HG03135 (cell line): ENCODE measurements around the gene KRTAP9-7.
"Not testable (repeated sequence)": the region's sequence is repeated elsewhere in the genome, so short reads cannot be mapped to it uniquely, and the experiment has no call there.

Experiments used
- ATAC-seq: cut with Tn5 transposase; IDR thresholded peaks from one replicate; pipeline ENCODE4 v1.9.1; 2021; ENCODE audit warnings: mild to moderate bottlenecking, moderate library complexity; ENCODE audit not compliant: unreplicated experiment

KRTAP9-7 gene

GRCh38 chr17:41275648-41276190 lies at the start of gene KRTAP9-7:
Gene KRTAP9-7 (plus strand): TSS chr17:41275698. CDS start chr17:41275698, 0 bp downstream.
- not testable (repeated sequence) for ATAC-seq

GRCh38 chr17:41226051-41226450 lies 49.4 kb upstream of the KRTAP9-7 start:
- no peak for ATAC-seq

- not testable (repeated sequence) for ATAC-seq
Measured at GRCh38 chr17:41226598-41227095, 48.9 kb upstream of the KRTAP9-7 start, which contains the start of gene KRTAP9-2. Gene KRTAP9-2 (plus strand): TSS chr17:41226648. CDS start chr17:41226655, 7 bp downstream.

DNA sequence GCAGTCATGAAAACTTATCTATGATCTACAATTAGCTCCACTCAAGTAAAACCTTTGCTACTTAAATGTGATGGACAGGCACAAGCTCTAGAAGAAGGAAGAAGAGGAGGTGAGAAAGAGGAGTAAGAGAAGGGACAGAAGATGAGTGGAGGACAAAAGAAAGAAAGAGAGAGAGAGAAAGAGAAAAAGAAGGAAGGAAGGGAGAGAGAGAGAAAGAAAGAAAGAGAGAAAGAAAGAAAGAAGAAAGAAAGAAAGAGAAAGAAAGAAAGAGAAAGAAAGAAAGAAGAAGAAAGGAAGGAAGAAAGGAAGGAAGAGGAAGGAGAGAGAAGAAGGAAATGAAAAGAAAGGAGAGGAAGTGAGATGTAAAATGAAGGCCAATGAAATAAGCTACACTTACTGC lies 45.4 kb upstream of the KRTAP9-7 start:
- no peak for ATAC-seq

- ATAC-seq = no peak
Measured at GRCh38 chr17:41231731-41232130, 43.8 kb upstream of the KRTAP9-7 start.

- not testable (repeated sequence) for ATAC-seq
Measured at GRCh38 chr17:41232399-41233105, 42.9 kb upstream of the KRTAP9-7 start, which contains the start of gene KRTAP9-3. Gene KRTAP9-3 (plus strand): TSS chr17:41232449. CDS start chr17:41232502, 53 bp downstream.

DNA sequence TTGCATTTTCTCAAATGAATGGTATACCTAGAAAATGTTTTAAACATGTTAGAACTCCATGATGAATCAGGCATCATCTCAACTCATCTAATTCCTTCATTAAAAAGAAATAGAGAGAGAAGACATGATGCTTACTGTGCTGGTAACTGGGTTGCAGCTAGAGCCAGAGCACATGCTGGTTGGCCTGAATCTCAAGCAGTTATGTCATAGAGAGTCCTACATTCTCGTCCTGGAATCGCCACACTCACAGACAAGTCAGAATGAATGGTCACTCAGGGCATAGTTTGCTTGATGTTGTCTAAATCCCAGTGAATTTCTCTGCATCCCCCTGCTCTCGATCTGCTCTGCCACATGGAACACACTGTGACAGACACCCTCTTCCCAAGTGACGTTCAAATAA lies 38.4 kb upstream of the KRTAP9-7 start:
- not testable (repeated sequence) for ATAC-seq

GRCh38 chr17:41237949-41238437 lies 37.5 kb upstream of the KRTAP9-7 start, which contains the start of gene KRTAP9-8:
Gene KRTAP9-8 (plus strand): TSS chr17:41237999. CDS start chr17:41238052, 53 bp downstream.
- not testable (repeated sequence) for ATAC-seq

DNA sequence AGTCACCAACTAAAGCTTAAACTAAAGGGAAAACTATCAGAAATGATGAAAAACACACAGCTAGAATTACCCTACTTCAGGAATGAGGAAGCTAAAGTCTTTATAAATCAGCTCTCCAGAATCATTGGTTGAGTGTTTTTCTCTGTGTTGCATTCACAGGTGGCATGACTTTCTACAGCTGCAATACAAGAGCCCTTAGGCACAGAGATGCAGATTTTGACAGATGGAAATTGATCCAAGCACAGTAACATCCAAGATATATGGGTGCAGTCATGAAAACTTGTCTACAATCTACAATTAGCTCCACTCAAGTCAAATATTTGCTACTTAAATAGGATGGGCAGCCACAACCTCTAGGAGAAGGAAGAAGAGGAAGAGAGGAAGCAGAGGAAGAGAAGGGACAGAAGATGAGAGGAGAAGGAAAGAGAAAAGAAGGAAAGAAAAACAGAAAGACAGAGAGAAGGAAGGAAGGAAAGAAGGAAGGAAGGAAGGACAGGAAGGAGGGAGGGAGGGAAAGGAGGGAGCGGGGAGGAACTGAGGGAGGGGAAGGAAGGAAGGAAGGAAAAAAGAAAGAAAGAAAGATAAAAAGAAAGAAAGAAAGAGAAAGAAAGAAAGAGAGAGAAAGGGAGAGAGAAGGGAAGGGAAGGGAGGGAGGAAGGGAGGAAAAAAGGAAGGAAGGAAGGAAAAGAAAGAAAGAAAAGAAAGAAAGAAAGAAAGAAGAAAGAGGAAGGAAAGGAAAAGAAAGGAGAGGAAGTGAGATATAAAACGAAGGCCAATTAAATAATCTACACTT lies 28.3 kb upstream of the KRTAP9-7 start:
- ATAC-seq = not testable (repeated sequence)

DNA sequence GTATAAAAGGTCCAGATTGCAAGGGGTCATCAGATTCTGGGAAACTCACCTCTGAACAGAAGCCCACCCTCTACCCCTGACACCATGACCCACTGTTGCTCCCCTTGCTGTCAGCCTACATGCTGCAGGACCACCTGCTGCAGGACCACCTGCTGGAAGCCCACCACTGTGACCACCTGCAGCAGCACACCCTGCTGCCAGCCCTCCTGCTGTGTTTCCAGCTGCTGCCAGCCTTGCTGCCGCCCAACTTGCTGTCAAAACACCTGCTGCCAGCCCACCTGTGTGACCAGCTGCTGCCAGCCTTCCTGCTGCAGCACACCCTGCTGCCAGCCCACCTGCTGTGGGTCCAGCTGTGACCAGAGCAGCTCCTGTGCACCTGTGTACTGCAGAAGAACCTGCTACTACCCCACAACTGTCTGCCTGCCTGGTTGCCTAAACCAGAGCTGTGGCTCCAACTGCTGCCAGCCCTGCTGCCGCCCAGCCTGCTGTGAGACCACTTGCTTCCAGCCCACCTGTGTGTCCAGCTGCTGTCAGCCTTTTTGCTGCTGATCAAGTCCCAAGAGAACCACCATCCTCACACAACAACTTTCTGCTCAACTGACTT lies 25.8 kb upstream of the KRTAP9-7 start, which contains the start of gene KRTAP9-4:
Gene KRTAP9-4 (plus strand): TSS at position 51 of the 604 bp plus-strand sequence. CDS start 34 bp downstream, at position 85.
- ATAC-seq = not testable (repeated sequence)

- ATAC-seq = no peak
Measured at GRCh38 chr17:41251261-41251660, 24.2 kb upstream of the KRTAP9-7 start.

DNA sequence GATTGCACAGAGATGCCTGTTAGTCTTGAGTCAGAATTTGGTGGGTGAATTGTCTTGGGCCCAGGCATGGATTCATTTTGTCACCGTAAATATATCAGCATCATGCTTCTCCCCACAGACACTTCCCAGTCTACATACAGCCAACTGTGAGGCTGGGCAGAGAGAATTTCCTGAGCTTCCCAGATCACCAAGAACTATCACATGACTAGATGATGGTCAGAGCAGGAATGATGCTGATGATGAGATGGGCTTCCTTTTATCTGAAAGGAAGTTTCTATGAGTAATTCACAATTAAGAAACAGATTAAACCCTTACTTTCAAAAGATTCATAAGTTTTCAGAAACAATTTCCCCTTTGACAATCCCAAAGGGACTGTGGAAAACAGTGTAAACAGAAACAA lies 20.6 kb upstream of the KRTAP9-7 start:
- ATAC-seq = no peak

DNA sequence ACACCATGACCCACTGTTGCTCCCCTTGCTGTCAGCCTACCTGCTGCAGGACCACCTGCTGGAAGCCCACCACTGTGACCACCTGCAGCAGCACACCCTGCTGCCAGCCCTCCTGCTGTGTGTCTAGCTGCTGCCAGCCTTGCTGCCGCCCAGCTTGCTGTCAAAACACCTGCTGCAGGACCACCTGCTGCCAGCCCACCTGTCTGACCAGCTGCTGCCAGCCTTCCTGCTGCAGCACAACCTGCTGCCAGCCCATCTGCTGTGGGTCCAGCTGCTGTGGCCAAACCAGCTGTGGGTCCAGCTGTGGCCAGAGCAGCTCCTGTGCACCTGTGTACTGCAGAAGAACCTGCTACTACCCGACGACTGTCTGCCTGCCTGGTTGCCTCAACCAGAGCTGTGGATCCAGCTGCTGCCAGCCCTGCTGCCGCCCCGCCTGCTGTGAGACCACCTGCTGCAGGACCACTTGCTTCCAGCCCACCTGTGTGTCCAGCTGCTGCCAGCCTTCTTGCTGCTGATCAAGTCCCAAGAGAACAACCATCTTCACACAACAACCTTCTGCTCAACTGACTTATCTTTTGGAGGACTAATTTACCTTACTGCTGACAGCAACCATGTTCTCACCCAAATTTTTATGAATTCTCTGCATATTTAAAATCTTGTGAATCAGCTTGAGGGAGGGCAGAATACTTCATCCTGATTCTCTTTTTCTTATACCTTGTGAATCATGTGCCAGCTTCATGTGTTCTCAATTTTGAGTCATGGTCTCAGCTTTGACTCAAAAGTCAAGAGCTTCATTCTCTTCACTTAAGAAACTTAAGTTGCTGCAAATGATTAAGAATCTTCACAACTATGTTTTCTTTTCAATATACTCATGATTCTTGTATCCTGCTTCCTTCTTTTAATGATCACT lies 19.9 kb upstream of the KRTAP9-7 start, which contains the start of gene KRTAP9-9:
Gene KRTAP9-9 (plus strand): TSS at position 4 of the 910 bp plus-strand sequence.
- not testable (repeated sequence) for ATAC-seq

DNA sequence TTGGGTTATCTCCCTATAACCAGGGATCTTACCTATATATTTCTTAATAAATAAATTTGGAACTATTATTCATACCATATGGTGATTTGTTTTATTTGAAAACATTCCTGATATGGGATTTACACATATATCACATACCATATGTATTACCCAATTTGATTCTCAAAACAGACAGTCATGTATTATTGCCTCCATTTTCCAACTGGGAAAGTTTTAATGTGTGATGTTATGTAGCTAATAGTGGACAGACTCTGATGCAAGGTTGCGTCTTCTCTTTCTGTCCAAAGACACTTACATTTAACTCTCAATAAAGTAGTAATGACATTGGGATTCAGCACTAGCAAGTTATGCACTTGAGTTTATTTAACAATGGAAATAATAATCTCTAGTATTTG lies 19.2 kb upstream of the KRTAP9-7 start:
- ATAC-seq = no peak

GRCh38 chr17:41258406-41258805 lies 17.1 kb upstream of the KRTAP9-7 start:
- ATAC-seq = no peak

GRCh38 chr17:41263212-41263611 lies 12.3 kb upstream of the KRTAP9-7 start:
- no peak for ATAC-seq

GRCh38 chr17:41264599-41264998 lies 10.9 kb upstream of the KRTAP9-7 start:
- no peak for ATAC-seq

DNA sequence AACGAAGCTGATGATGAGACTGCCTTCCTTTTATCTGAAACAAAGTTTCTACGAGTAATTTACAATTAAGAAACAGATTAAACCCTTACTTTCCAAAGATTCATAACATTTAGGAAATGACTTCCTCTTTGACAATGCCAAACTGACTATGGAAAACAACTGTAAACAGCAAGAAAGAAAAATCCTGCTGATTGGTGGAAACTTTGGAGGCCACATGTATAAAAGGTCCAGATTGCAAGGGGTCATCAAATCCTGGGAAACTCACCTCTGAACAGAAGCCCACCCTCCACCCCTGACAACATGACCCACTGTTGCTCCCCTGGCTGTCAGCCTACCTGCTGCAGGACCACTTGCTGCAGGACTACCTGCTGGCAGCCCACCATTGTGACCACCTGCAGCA lies 10.4 kb upstream of the KRTAP9-7 start, which contains the start of gene KRTAP9-6:
Gene KRTAP9-6 (plus strand): TSS at position 301 of the 400 bp plus-strand sequence. CDS start 0 bp downstream, at position 301.
- no peak for ATAC-seq

DNA sequence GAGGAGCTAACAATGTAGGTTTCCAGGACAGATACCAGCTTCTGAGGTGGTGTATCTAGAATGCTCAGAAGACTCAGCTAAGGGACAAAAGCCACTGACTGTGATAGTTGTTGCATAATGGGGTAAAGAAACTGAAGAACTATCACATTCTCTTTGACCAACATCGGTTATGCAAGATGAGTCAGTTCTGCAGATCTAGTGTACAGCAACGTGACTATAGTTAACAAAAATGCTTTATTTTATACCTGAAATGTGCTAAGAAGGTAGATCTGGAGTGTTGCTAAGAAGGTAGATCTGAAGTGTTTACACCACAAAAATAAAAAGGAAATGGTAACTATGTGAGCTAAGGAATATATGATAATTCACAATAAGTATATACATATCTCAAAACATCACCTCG lies 7.8 kb upstream of the KRTAP9-7 start:
- ATAC-seq = no peak
